ENCODE results near the gene PDZRN3.

GRCh38 chr3:73622091-73622805, 2.5 kb downstream of the PDZRN3 start:
- TF ChIP-seq CTCF (IDR thresholded peaks at IDR 0.05) = no peak
- TF ChIP-seq POLR2A (IDR thresholded peaks at IDR 0.05) = no peak
